NOMO-1 (cell line): ENCODE results near the gene PLP1.
"Not testable (repeated sequence)": the region's sequence is repeated elsewhere in the genome, so short reads cannot be mapped to it uniquely, and the experiment has no call there.

Experiments used
- DNase-seq, 2 experiments: peaks; one replicate each; lab custom pipeline; 2025; ENCODE audit not compliant: unreplicated experiment in 2 of 2; lab: John Stamatoyannopoulos, UW

The PLP1 gene

GRCh38 chrX:103776546-103776945 is at the start of gene PLP1:
TSS of gene PLP1 (plus strand) at chrX:103776840. CDS start at chrX:103776996, 156 bp downstream.
- DNase-seq: no peak

GRCh38 chrX:103727115-103727514 is 49.5 kb upstream of the PLP1 start:
- no peak for DNase-seq

- no peak for DNase-seq
These were observed 47.6 kb upstream of the PLP1 start for GRCh38 chrX:103729015-103729414.

- peak; percentile 17 to 34 for DNase-seq
These were observed 46.4 kb upstream of the PLP1 start for GRCh38 chrX:103730147-103730795.

- DNase-seq: no peak
These were observed 45.7 kb upstream of the PLP1 start for GRCh38 chrX:103730796-103731493.

GRCh38 chrX:103733017-103733416 is 43.6 kb upstream of the PLP1 start:
- DNase-seq: no peak

- no peak for DNase-seq
These were observed 42.4 kb upstream of the PLP1 start for GRCh38 chrX:103734125-103734760.

- no peak for DNase-seq
These were observed 38.9 kb upstream of the PLP1 start for GRCh38 chrX:103737696-103738095.

- no peak for DNase-seq
These were observed 37.2 kb upstream of the PLP1 start for GRCh38 chrX:103739421-103739820.

- DNase-seq: no peak
These were observed 34.8 kb upstream of the PLP1 start for GRCh38 chrX:103741879-103742278.

- DNase-seq: no peak
These were observed 34.3 kb upstream of the PLP1 start for GRCh38 chrX:103742339-103742738.

GRCh38 chrX:103747163-103747562 is 29.5 kb upstream of the PLP1 start:
- DNase-seq: no peak

- no peak for DNase-seq
These were observed 22.2 kb upstream of the PLP1 start for GRCh38 chrX:103754401-103754800.

GRCh38 chrX:103756736-103757135 is 19.9 kb upstream of the PLP1 start:
- no peak for DNase-seq

GRCh38 chrX:103758555-103758954 is 18.1 kb upstream of the PLP1 start:
- DNase-seq: no peak

GRCh38 chrX:103763541-103763940 is 13.1 kb upstream of the PLP1 start:
- DNase-seq: not testable (repeated sequence)

- not testable (repeated sequence) for DNase-seq
These were observed 9.7 kb upstream of the PLP1 start for GRCh38 chrX:103766813-103767555.

- no peak for DNase-seq
These were observed 3.2 kb upstream of the PLP1 start for GRCh38 chrX:103773445-103773844.

GRCh38 chrX:103774070-103774642 is 2.5 kb upstream of the PLP1 start:
- DNase-seq: no peak

- DNase-seq: no peak
These were observed 2.6 kb downstream of the PLP1 start for GRCh38 chrX:103779141-103779789.
